Trophoblast cell (in vitro differentiated cells and primary cell): Measurements from ENCODE around the gene ACSL5.

Source experiments
- DNase-seq, 2 donors: peaks; one replicate each; pipeline ENCODE4 v3.0.0-alpha.2; 2016
- H2AFZ ChIP-seq: 2 replicates; pipeline ENCODE4 v1.6.1; 2013; ENCODE audit warnings: low read length, moderate library complexity, mild to moderate bottlenecking; ENCODE audit not compliant: insufficient read depth, poor library complexity
- H2AK5ac ChIP-seq: 2 replicates; pipeline ENCODE4 v1.6.1; 2013; ENCODE audit warnings: mild to moderate bottlenecking, low read length
- H2BK120ac ChIP-seq: 2 replicates; pipeline ENCODE4 v1.6.1; 2013; ENCODE audit warnings: low read length, mild to moderate bottlenecking, moderate library complexity; ENCODE audit not compliant: insufficient read depth, poor library complexity
- H2BK12ac ChIP-seq: 2 replicates; pipeline ENCODE4 v1.6.1; 2013; ENCODE audit warnings: mild to moderate bottlenecking, low read length, moderate library complexity
- H2BK5ac ChIP-seq: 2 replicates; pipeline ENCODE4 v1.6.1; 2013; ENCODE audit warnings: low read length, low read depth, moderate library complexity, mild to moderate bottlenecking; ENCODE audit not compliant: poor library complexity
- H3K14ac ChIP-seq: 2 replicates; pipeline ENCODE4 v1.6.1; 2013; ENCODE audit warnings: mild to moderate bottlenecking, low read length
- H3K18ac ChIP-seq: 2 replicates; pipeline ENCODE4 v1.6.1; 2013; ENCODE audit warnings: mild to moderate bottlenecking, low read length
- H3K23ac ChIP-seq: 2 replicates; pipeline ENCODE4 v1.6.1; 2013; ENCODE audit warnings: low read length
- H3K27ac ChIP-seq: 2 replicates; pipeline ENCODE4 v1.5.1; 2013; ENCODE audit warnings: low read depth, mild to moderate bottlenecking, inconsistent platforms, low read length, moderate library complexity
- H3K27me3 ChIP-seq: 2 replicates; pipeline ENCODE4 v1.6.1; 2013; ENCODE audit warnings: inconsistent platforms, mild to moderate bottlenecking, low read length, moderate library complexity; ENCODE audit not compliant: insufficient read depth
- H3K36me3 ChIP-seq, 2 experiments: 1 replicate in 1 of 2; 2 replicates in 1 of 2; pipeline ENCODE4 v1.6.1; 2013; ENCODE audit warnings: low read length in 2 of 2, mild to moderate bottlenecking in 2 of 2, moderate library complexity in 1 of 2; ENCODE audit not compliant: insufficient read depth in 2 of 2, control insufficient read depth in 1 of 2
- H3K4ac ChIP-seq: 2 replicates; pipeline ENCODE4 v1.6.1; 2013; ENCODE audit warnings: low read depth, mild to moderate bottlenecking, low read length, moderate library complexity
- H3K4me1 ChIP-seq, 2 experiments: 1 replicate in 1 of 2; 2 replicates in 1 of 2; pipeline ENCODE4 v1.6.1; 2013; ENCODE audit warnings: low read length in 2 of 2, mild to moderate bottlenecking in 2 of 2, moderate library complexity in 1 of 2; ENCODE audit not compliant: insufficient read depth in 2 of 2, control insufficient read depth in 1 of 2
- H3K4me2 ChIP-seq: 2 replicates; pipeline ENCODE4 v1.6.1; 2013; ENCODE audit warnings: inconsistent platforms, mild to moderate bottlenecking, low read length, moderate library complexity
- H3K4me3 ChIP-seq: 2 replicates; pipeline ENCODE4 v1.5.1; 2013; ENCODE audit warnings: mild to moderate bottlenecking, low read depth, low read length, inconsistent platforms
- H3K79me1 ChIP-seq: one replicate; pipeline ENCODE4 v1.6.1; 2013; ENCODE audit warnings: low read length
- H3K79me2 ChIP-seq: 2 replicates; pipeline ENCODE4 v1.6.1; 2013; ENCODE audit warnings: low read length, mild to moderate bottlenecking; ENCODE audit not compliant: control insufficient read depth, insufficient read depth, poor library complexity
- H3K9ac ChIP-seq: 2 replicates; pipeline ENCODE4 v1.6.1; 2013; ENCODE audit warnings: mild to moderate bottlenecking, low read length
- H3K9me3 ChIP-seq: 2 replicates; pipeline ENCODE4 v1.6.1; 2013; ENCODE audit warnings: low read depth, mild to moderate bottlenecking, control low read depth, inconsistent platforms, low read length; ENCODE audit not compliant: insufficient read depth
- H4K12ac ChIP-seq: 2 replicates; pipeline ENCODE4 v1.6.1; 2013; ENCODE audit warnings: low read depth, mild to moderate bottlenecking, low read length, moderate library complexity
- H4K8ac ChIP-seq: 2 replicates; pipeline ENCODE4 v1.6.1; 2013; ENCODE audit warnings: low read depth, mild to moderate bottlenecking, low read length, moderate library complexity
- H4K91ac ChIP-seq: one replicate; pipeline ENCODE4 v1.6.1; 2013; ENCODE audit warnings: low read depth, mild to moderate bottlenecking, low read length, moderate library complexity
- WGBS: extraction: QIAGEN DNeasy Blood & Tissue Kit; methylation state at CpG from one replicate; pipeline ENCODE4 v1.1.7; 2013; ENCODE audit warnings: missing lambda C conversion rate; ENCODE audit not compliant: insufficient read length, insufficient coverage; ENCODE audit errors: extremely low coverage; 5-methylcytosine and 5-hydroxymethylcytosine counted together

The ACSL5 gene

GRCh38 chr10:112389271-112389822 lies 15.4 kb downstream of the ACSL5 start:
- H2BK12ac ChIP-seq, result peak overlapping the region; percentile 55
- peaks cover 4% of the 10 kb centered on the region for H3K79me1 ChIP-seq
- H3K23ac ChIP-seq, result no peak overlapping the region
- H3K4ac ChIP-seq, result no peak overlapping the region
- H4K8ac ChIP-seq, result no peak overlapping the region
- peak overlapping the region; percentile 21 for H2BK120ac ChIP-seq
- H3K9me3 ChIP-seq, result no peaks in the 10 kb centered on the region
- H4K91ac ChIP-seq, result no peak overlapping the region
- H3K4me1 ChIP-seq, result peaks cover 5 to 11% of the 10 kb centered on the region in 2 experiments
- H3K9ac ChIP-seq, result no peak overlapping the region
- H3K79me2 ChIP-seq, result no peaks in the 10 kb centered on the region
- H3K4me3 ChIP-seq, result no peak overlapping the region
- H3K4me2 ChIP-seq, result no peak overlapping the region
- H2AFZ ChIP-seq, result no peak overlapping the region
- H3K14ac ChIP-seq, result peak overlapping the region; percentile 20
- H3K27me3 ChIP-seq, result no peaks in the 10 kb centered on the region
- peak; percentile 88 to 90 for DNase-seq
- H2AK5ac ChIP-seq, result no peak overlapping the region
- no peaks in the 10 kb centered on the region for H3K36me3 ChIP-seq
- no peak overlapping the region for H4K12ac ChIP-seq
- no peak overlapping the region for H2BK5ac ChIP-seq
- peak overlapping the region; percentile 10 for H3K27ac ChIP-seq
- no CpG with 5 or more reads among the region's 6 CpGs for WGBS
- no peak overlapping the region for H3K18ac ChIP-seq

GRCh38 chr10:112390125-112390703 lies 16.3 kb downstream of the ACSL5 start:
- no peak overlapping the region for H4K91ac ChIP-seq
- no peak overlapping the region for H2AFZ ChIP-seq
- no peak overlapping the region for H3K4me3 ChIP-seq
- H3K18ac ChIP-seq, result no peak overlapping the region
- no peaks in the 10 kb centered on the region for H3K36me3 ChIP-seq
- H3K9me3 ChIP-seq, result no peaks in the 10 kb centered on the region
- WGBS, result no CpG with 5 or more reads among the region's 3 CpGs
- no peak overlapping the region for H2AK5ac ChIP-seq
- H3K4ac ChIP-seq, result no peak overlapping the region
- DNase-seq, result no peak
- H3K23ac ChIP-seq, result no peak overlapping the region
- no peak overlapping the region for H2BK5ac ChIP-seq
- H4K8ac ChIP-seq, result no peak overlapping the region
- peaks cover 4% of the 10 kb centered on the region for H3K79me1 ChIP-seq
- H3K27me3 ChIP-seq, result no peaks in the 10 kb centered on the region
- H2BK12ac ChIP-seq, result no peak overlapping the region
- no peak overlapping the region for H3K4me2 ChIP-seq
- H2BK120ac ChIP-seq, result no peak overlapping the region
- H3K14ac ChIP-seq, result no peak overlapping the region
- no peak overlapping the region for H3K9ac ChIP-seq
- H3K27ac ChIP-seq, result no peak overlapping the region
- H4K12ac ChIP-seq, result no peak overlapping the region
- H3K4me1 ChIP-seq, result peaks cover 5 to 8% of the 10 kb centered on the region in 2 experiments
- no peaks in the 10 kb centered on the region for H3K79me2 ChIP-seq

GRCh38 chr10:112393341-112393740 lies 19.4 kb downstream of the ACSL5 start:
- no peak overlapping the region for H4K91ac ChIP-seq

GRCh38 chr10:112393827-112394226 lies 19.9 kb downstream of the ACSL5 start:
- no peaks in the 10 kb centered on the region for H3K27me3 ChIP-seq
- no peak overlapping the region for H3K23ac ChIP-seq
- no peaks in the 10 kb centered on the region for H3K36me3 ChIP-seq
- peaks cover 4% of the 10 kb centered on the region for H3K79me1 ChIP-seq
- H3K18ac ChIP-seq, result no peak overlapping the region
- H3K9me3 ChIP-seq, result no peaks in the 10 kb centered on the region
- no CpG with 5 or more reads among the region's 2 CpGs for WGBS
- H3K27ac ChIP-seq, result no peak overlapping the region
- no peak overlapping the region for H3K9ac ChIP-seq
- no peak overlapping the region for H2BK5ac ChIP-seq
- H4K91ac ChIP-seq, result no peak overlapping the region
- no peak overlapping the region for H3K4me2 ChIP-seq
- H2AK5ac ChIP-seq, result no peak overlapping the region
- no peak overlapping the region for H4K12ac ChIP-seq
- DNase-seq, result no peak
- H4K8ac ChIP-seq, result no peak overlapping the region
- no peak overlapping the region for H2AFZ ChIP-seq
- H2BK120ac ChIP-seq, result no peak overlapping the region
- H3K14ac ChIP-seq, result no peak overlapping the region
- peaks cover 7 to 8% of the 10 kb centered on the region in 2 experiments for H3K4me1 ChIP-seq
- no peak overlapping the region for H2BK12ac ChIP-seq
- H3K79me2 ChIP-seq, result no peaks in the 10 kb centered on the region
- H3K4ac ChIP-seq, result no peak overlapping the region
- H3K4me3 ChIP-seq, result no peak overlapping the region

More at GRCh38 chr10:112393341-112393740, 19.4 kb downstream of the ACSL5 start:
- no peak overlapping the region for H3K9ac ChIP-seq
- no peaks in the 10 kb centered on the region for H3K27me3 ChIP-seq
- no peak overlapping the region for H3K4ac ChIP-seq
- H3K36me3 ChIP-seq, result no peaks in the 10 kb centered on the region
- no peaks in the 10 kb centered on the region for H3K9me3 ChIP-seq
- H3K79me2 ChIP-seq, result no peaks in the 10 kb centered on the region
- H3K18ac ChIP-seq, result no peak overlapping the region
- H3K4me2 ChIP-seq, result no peak overlapping the region
- H3K27ac ChIP-seq, result no peak overlapping the region
- no peak overlapping the region for H2BK120ac ChIP-seq
- peaks cover 4% of the 10 kb centered on the region for H3K79me1 ChIP-seq
- H3K4me3 ChIP-seq, result no peak overlapping the region
- H4K8ac ChIP-seq, result no peak overlapping the region
- H2BK5ac ChIP-seq, result no peak overlapping the region
- no peak overlapping the region for H4K12ac ChIP-seq
- H3K23ac ChIP-seq, result no peak overlapping the region
- H3K14ac ChIP-seq, result no peak overlapping the region
- peaks cover 7 to 8% of the 10 kb centered on the region in 2 experiments for H3K4me1 ChIP-seq
- no peak overlapping the region for H2AFZ ChIP-seq
- no peak overlapping the region for H2AK5ac ChIP-seq
- DNase-seq, result no peak
- no CpG with 5 or more reads among the region's 1 CpG for WGBS
- H2BK12ac ChIP-seq, result peak overlapping the region; percentile 34
